ENCODE data around the gene RBFOX2.
"Not testable (repeated sequence)": the region's sequence is repeated elsewhere in the genome, so short reads cannot be mapped to it uniquely, and the experiment has no call there.

RBFOX2 gene

GRCh38 chr22:36002718-36003260 lies 25.8 kb downstream of the RBFOX2 start:
- no peak for DNase-seq (ENCODE audit: low read depth)
- TF ChIP-seq CTCF (conservative IDR thresholded peaks at IDR 0.05; ENCODE audit: control insufficient read depth, insufficient read depth, low read depth, low read length) = no peak
- no peak overlapping the region for H3K4me3 ChIP-seq (ENCODE audit: control insufficient read depth, low read depth, low read length)

DNA sequence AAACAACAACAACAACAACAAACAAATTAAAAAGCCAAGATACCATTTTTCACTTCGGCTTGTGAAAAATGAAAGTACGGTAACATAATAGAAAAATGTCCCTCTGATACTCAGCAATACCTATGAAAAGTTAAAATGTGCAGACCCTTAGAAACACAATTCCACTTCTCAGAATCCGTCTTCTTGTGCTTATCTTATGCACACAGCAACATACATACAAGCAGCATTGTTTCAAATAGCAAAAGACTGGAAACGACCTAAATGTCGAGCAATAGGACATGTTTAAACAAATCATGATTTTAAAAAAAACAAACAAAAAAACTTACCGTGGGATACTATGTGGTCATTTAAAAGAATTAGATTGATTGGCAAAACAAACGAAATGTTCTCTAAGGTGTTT lies 26.5 kb downstream of the RBFOX2 start:
- H3K4me3 ChIP-seq (ENCODE audit: control insufficient read depth, low read depth, low read length) = no peak overlapping the region
- DNase-seq (ENCODE audit: low read depth) = no peak

DNA sequence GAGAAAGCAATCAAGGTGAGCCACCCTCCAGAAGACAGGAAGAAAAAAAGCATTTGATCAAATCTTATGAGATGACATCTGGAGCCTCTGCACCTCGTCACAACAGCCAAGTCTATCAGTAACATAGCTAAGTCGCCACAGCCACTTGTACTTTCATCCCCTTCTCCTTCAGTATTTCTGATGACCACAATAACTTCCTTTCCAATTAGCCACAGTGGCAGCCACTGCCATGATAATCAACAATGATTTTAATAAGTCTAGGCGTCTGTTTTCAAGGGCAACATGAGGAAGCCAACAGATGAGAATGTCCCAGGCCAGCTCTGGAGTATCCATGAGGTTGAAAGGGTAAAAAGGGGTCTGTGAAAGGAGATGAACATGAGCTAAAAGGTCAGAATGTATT lies 29.9 kb downstream of the RBFOX2 start:
- no peak for TF ChIP-seq CTCF (conservative IDR thresholded peaks at IDR 0.05; ENCODE audit: control insufficient read depth, insufficient read depth, low read depth, low read length)
- DNase-seq (ENCODE audit: low read depth) = no peak
- H3K4me3 ChIP-seq (ENCODE audit: control insufficient read depth, low read depth, low read length) = no peak overlapping the region

More for the DNA sequence above, 26.5 kb downstream of the RBFOX2 start:
- no peak for TF ChIP-seq CTCF (conservative IDR thresholded peaks at IDR 0.05; ENCODE audit: control insufficient read depth, insufficient read depth, low read depth, low read length)

DNA sequence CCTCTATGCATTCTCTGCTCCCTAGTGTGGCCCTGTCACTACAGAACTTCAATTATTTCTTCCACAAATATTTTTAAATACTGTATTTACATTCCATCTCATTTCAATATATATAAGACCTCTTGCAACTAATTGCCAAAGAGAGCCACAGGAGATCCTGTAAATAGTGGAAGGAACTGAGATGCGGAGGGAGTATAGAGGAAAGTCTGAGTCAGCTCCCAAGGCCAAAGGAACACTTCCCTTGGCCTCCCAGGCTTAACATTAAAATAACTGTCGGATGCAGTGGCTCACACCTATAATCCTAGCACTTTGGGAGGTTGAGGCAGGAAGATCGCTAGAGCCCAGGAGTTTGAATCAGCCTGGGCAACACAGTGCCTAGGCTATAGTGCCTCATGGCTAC lies 31.2 kb downstream of the RBFOX2 start:
- TF ChIP-seq CTCF (conservative IDR thresholded peaks at IDR 0.05; ENCODE audit: control insufficient read depth, insufficient read depth, low read depth, low read length) = no peak
- peak; percentile 54 for DNase-seq (ENCODE audit: low read depth)
- no peak overlapping the region for H3K4me3 ChIP-seq (ENCODE audit: control insufficient read depth, low read depth, low read length)

DNA sequence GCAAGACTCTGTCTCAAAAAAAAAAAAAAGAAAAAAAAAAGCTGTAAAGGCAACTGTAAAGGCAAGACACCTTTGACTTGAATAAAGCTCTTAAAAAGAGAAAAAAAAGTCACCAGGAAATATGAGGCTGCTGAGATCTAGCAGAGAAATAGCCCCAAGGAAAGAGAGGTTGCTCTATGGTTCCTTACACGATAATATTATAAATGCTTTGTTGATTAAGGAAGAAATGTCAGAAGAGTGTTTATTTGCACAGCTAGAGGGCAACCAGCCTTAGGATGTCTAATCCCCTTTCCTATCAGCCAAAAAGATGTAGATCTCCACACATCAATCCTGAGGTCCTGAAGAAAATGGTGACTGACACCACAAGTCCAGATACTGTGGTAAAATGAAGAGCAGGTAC lies 32.0 kb downstream of the RBFOX2 start:
- DNase-seq (ENCODE audit: low read depth) = no peak
- no peak overlapping the region for H3K4me3 ChIP-seq (ENCODE audit: control insufficient read depth, low read depth, low read length)
- no peak for TF ChIP-seq CTCF (conservative IDR thresholded peaks at IDR 0.05; ENCODE audit: control insufficient read depth, insufficient read depth, low read depth, low read length)

GRCh38 chr22:35995772-35996171 lies 32.9 kb downstream of the RBFOX2 start:
- TF ChIP-seq CTCF (conservative IDR thresholded peaks at IDR 0.05; ENCODE audit: control insufficient read depth, insufficient read depth, low read depth, low read length) = no peak
- H3K4me3 ChIP-seq (ENCODE audit: control insufficient read depth, low read depth, low read length) = peak overlapping the region; percentile 8
- DNase-seq (ENCODE audit: low read depth) = peak; percentile 98

GRCh38 chr22:35995348-35995747 lies 33.3 kb downstream of the RBFOX2 start:
- TF ChIP-seq CTCF (conservative IDR thresholded peaks at IDR 0.05; ENCODE audit: control insufficient read depth, insufficient read depth, low read depth, low read length) = no peak
- H3K4me3 ChIP-seq (ENCODE audit: control insufficient read depth, low read depth, low read length) = peak overlapping the region; percentile 8
- DNase-seq (ENCODE audit: low read depth) = peak; percentile 79

GRCh38 chr22:35993727-35994126 lies 34.9 kb downstream of the RBFOX2 start:
- DNase-seq (ENCODE audit: low read depth); H3K4me3 ChIP-seq (ENCODE audit: control insufficient read depth, low read depth, low read length): not testable (repeated sequence)
